ENCODE measurements around the gene OPN4.

DNA sequence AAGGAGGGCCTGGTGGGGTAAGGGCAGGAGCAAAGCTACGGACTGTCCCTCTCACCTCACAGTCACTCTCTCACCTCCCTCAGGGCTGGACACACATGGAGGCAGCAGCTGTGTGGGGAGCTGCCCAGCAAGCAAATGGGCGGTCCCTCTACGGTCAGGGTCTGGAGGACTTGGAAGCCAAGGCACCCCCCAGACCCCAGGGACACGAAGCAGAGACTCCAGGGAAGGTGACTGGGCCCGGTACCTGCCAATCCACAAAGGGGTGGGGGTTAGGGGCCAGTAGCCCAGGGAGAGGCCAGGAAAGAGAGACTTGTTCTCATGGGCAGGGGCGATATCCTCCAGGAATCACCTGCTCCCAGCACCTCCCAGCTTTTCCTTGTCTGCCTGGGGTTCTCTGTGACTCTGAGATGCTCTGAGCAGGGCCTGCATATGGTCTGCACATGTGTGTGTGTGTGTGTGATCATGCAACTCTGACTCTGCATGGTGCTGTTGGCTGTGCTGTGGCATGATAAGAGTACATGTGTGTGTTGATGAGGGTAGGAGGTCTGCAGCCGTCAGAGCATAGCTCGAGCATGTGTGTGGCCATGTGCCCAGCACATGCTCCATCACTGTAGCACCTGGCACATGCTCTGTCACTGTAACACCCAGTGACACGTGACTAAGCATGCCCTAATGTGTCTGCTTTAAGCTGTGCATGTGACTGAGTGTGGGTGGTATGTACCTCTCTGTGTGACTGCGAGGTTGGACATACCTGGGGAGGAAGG is 9.4 kb downstream of the OPN4 start:
- TF ChIP-seq, protein P1, sequence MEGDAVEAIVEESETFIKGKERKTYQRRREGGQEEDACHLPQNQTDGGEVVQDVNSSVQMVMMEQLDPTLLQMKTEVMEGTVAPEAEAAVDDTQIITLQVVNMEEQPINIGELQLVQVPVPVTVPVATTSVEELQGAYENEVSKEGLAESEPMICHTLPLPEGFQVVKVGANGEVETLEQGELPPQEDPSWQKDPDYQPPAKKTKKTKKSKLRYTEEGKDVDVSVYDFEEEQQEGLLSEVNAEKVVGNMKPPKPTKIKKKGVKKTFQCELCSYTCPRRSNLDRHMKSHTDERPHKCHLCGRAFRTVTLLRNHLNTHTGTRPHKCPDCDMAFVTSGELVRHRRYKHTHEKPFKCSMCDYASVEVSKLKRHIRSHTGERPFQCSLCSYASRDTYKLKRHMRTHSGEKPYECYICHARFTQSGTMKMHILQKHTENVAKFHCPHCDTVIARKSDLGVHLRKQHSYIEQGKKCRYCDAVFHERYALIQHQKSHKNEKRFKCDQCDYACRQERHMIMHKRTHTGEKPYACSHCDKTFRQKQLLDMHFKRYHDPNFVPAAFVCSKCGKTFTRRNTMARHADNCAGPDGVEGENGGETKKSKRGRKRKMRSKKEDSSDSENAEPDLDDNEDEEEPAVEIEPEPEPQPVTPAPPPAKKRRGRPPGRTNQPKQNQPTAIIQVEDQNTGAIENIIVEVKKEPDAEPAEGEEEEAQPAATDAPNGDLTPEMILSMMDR (IDR thresholded peaks at IDR 0.05) = no peak
- TF ChIP-seq EZH2 (IDR thresholded peaks at IDR 0.05) (no peak), EZH2phosphoT487 (IDR thresholded peaks at IDR 0.05) (no peak)
